HG02943 (cell line): ENCODE results near the gene DHRS7.
"Not testable (repeated sequence)": the region's sequence is repeated elsewhere in the genome, so short reads cannot be mapped to it uniquely, and the experiment has no call there.

Source experiments
- ATAC-seq: cut with Tn5 transposase; IDR thresholded peaks from one replicate; pipeline ENCODE4 v1.9.1; 2021; ENCODE audit warnings: mild to moderate bottlenecking, low read depth, moderate library complexity; ENCODE audit not compliant: unreplicated experiment

The DHRS7 gene

GRCh38 chr14:60153991-60154390 is 11.2 kb downstream of the DHRS7 start:
- no peak for ATAC-seq

GRCh38 chr14:60151715-60152114 is 13.5 kb downstream of the DHRS7 start:
- ATAC-seq = peak; percentile 86

GRCh38 chr14:60134702-60135101 is 30.5 kb downstream of the DHRS7 start:
- no peak for ATAC-seq

- no peak for ATAC-seq
Measured at GRCh38 chr14:60133487-60133886, 31.7 kb downstream of the DHRS7 start.

GRCh38 chr14:60125918-60126317 is 39.3 kb downstream of the DHRS7 start:
- no peak for ATAC-seq

- ATAC-seq = no peak
Measured at GRCh38 chr14:60116181-60116580, 49.0 kb downstream of the DHRS7 start.

GRCh38 chr14:60114881-60115280 is 50.3 kb downstream of the DHRS7 start:
- ATAC-seq = no peak

GRCh38 chr14:60111732-60112131 is 53.5 kb downstream of the DHRS7 start:
- ATAC-seq = no peak

GRCh38 chr14:60107477-60107876 is 57.7 kb downstream of the DHRS7 start:
- ATAC-seq = no peak

GRCh38 chr14:60106339-60106738 is 58.9 kb downstream of the DHRS7 start:
- no peak for ATAC-seq

- ATAC-seq = no peak
Measured at GRCh38 chr14:60102389-60102788, 62.8 kb downstream of the DHRS7 start.

- no peak for ATAC-seq
Measured at GRCh38 chr14:60101786-60102185, 63.4 kb downstream of the DHRS7 start.

GRCh38 chr14:60099855-60100254 is 65.3 kb downstream of the DHRS7 start:
- ATAC-seq = not testable (repeated sequence)

GRCh38 chr14:60097974-60098373 is 67.2 kb downstream of the DHRS7 start:
- no peak for ATAC-seq

- ATAC-seq = no peak
Measured at GRCh38 chr14:60095781-60096450, 69.3 kb downstream of the DHRS7 start.

- ATAC-seq = no peak
Measured at GRCh38 chr14:60095231-60095630, 70.0 kb downstream of the DHRS7 start.

- ATAC-seq = no peak
Measured at GRCh38 chr14:60094306-60094897, 70.8 kb downstream of the DHRS7 start.
